Thoracic aorta (tissue), 2 donors: ENCODE measurements around the gene NTRK2. TPM values are rescaled to one million over a fixed set of nuclear protein-coding genes. Genes with fewer than 3 reads are reported as not detected.

Experiments
- ATAC-seq: fragments of 150-250 bp; one replicate; pipeline ENCODE4 v1.8.0; 2017; ENCODE audit warnings: low read depth; ENCODE audit not compliant: insufficient number of reproducible peaks, low FRiP score
- DNase-seq: peaks from one replicate; pipeline ENCODE4 v3.0.0-alpha.2; 2020; ENCODE audit warnings: low spot score
- H3K27ac ChIP-seq, 2 donors: fragments of 200-600 bp; sonication (generic); 1 replicate in 1 of 2; 2 replicates in 1 of 2; pipeline ENCODE4 v1.5.1; 2016; ENCODE audit warnings: mild to moderate bottlenecking in 2 of 2, moderate library complexity in 2 of 2
- H3K27me3 ChIP-seq: fragments of 200-600 bp; sonication (generic); replicated peaks from 2 replicates; pipeline ENCODE4 v1.6.0; 2016; ENCODE audit warnings: mild to moderate bottlenecking; ENCODE audit not compliant: insufficient read depth
- H3K36me3 ChIP-seq: fragments of 200-600 bp; sonication (generic); one replicate; pipeline ENCODE4 v1.5.1; 2016
- H3K4me1 ChIP-seq, 2 donors: fragments of 200-600 bp; sonication (generic); 1 replicate in 1 of 2; 2 replicates in 1 of 2; pipeline versions ENCODE4 v1.5.1 to v1.6.0; 2016; ENCODE audit warnings: low read depth in 2 of 2, mild to moderate bottlenecking in 1 of 2; ENCODE audit not compliant: control insufficient read depth in 1 of 2
- H3K4me3 ChIP-seq: fragments of 200-600 bp; sonication (generic); 2 replicates; pipeline ENCODE4 v1.5.1; 2016; ENCODE audit warnings: mild to moderate bottlenecking
- H3K9me3 ChIP-seq: fragments of 200-600 bp; sonication (generic); 2 replicates; pipeline ENCODE4 v1.5.1; 2016
- CTCF ChIP-seq: fragments of 200-600 bp; sonication (generic); IDR thresholded peaks from one replicate; pipeline ENCODE4 v1.5.1; 2019; ENCODE audit warnings: antibody characterized with exemption
- total RNA-seq, 2 donors: library from RNA; depleted of rRNA; stranded (reverse); fragments of >200 nt; gene quantifications; one replicate each; pipeline versions ENCODE4 v1.1.0 to v1.2.3, GENCODE V29; 2016

The NTRK2 gene
- total RNA-seq, 2 donors from 2014 or later = 12.6 to 27.9 TPM

DNA sequence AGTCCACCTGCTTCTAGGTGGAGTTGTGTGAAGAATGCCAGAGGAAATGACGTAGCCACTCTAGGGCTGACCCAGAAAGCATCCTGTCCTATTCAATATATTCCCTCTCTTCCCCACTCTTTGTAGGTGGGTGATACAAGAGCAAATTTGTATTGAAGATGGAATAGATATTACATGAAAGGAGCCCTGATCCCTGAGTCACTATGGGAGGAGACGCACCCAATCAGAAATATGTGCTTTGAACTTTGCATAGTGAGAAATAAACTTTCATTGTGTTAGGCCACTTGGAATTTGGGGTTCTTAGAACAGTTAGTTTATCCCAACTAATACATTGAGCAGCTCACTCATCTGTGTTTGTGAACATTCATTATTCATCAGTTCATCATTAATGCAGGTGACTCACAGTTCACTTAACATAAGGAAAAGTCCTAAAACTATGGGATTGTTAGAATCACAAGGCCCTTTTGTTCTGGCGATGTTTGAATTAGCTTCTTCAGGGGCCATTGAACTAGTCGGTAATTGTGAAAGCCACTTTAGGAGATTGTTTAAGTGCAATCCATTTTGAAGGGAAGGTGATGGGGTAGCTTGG, 26.9 kb upstream of the NTRK2 start:
- no peak for TF ChIP-seq CTCF
- ATAC-seq = no peak
- Histone ChIP-seq H3K27ac (no peak overlapping the region), H3K4me1 (no peaks in the 10 kb centered on the region), H3K4me3 (no peak overlapping the region), H3K36me3 (no peaks in the 10 kb centered on the region), H3K9me3 (peaks cover 6% of the 10 kb centered on the region), H3K27me3 (no peaks in the 10 kb centered on the region)
- DNase-seq = no peak

- Histone ChIP-seq H3K27ac (no peak overlapping the region), H3K36me3 (no peaks in the 10 kb centered on the region), H3K4me1 (no peaks in the 10 kb centered on the region), H3K9me3 (no peaks in the 10 kb centered on the region), H3K4me3 (no peak overlapping the region), H3K27me3 (no peaks in the 10 kb centered on the region)
- no peak for TF ChIP-seq CTCF
- ATAC-seq (no peak), DNase-seq (no peak)
Measured at GRCh38 chr9:84647699-84648098, 21.8 kb upstream of the NTRK2 start.

GRCh38 chr9:84652496-84653120, 16.9 kb upstream of the NTRK2 start:
- no peak for ATAC-seq
- no peak for DNase-seq
- H3K4me3 ChIP-seq = no peak overlapping the region
- no peak overlapping the region for H3K27ac ChIP-seq
- H3K4me1 ChIP-seq = no peaks in the 10 kb centered on the region
- H3K27me3 ChIP-seq = no peaks in the 10 kb centered on the region
- no peak for TF ChIP-seq CTCF
- H3K36me3 ChIP-seq = no peaks in the 10 kb centered on the region
- H3K9me3 ChIP-seq = no peaks in the 10 kb centered on the region

DNA sequence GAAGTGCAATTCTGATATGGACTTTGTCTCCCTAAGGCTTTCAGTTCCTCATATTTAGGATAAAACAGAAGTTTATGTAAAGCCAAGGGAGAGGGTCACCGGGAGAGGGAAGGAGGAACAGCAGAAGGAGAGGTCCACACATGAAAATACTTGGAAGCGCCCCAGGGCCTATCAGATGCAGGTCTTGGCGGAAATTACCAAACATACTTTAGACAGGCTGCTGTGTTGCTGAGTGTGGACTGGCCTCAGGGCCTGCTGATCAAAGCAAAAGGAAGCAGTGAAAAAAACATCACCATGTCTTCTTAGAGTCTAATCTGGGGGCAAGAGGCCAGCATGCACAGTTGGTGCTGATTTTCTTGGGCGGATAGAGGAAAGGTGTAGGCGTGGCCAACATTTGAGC, 14.1 kb upstream of the NTRK2 start:
- H3K36me3 ChIP-seq = no peaks in the 10 kb centered on the region
- H3K27me3 ChIP-seq = no peaks in the 10 kb centered on the region
- no peak for DNase-seq
- H3K9me3 ChIP-seq = no peaks in the 10 kb centered on the region
- TF ChIP-seq CTCF = no peak
- ATAC-seq = no peak
- no peaks in the 10 kb centered on the region for H3K4me1 ChIP-seq
- H3K4me3 ChIP-seq = no peak overlapping the region
- H3K27ac ChIP-seq = no peak overlapping the region

DNA sequence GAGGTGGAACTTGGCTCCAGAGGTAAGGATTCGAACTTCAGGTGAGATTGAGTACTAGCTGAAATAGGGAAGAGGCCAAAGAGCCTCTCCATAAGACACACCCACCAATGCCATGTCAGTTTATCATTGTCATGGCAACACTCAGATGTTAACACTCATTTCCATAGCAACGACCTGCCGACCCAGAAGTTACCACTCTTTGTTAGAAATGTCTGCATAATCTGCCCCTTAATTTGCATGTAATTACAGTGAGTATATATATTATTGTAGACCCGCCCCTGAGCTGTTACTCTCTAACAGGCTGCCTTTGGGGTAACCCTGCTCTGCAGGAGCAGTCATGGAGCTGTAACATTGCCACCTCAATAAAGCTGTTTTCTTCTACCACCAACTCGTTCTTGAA, 10.2 kb upstream of the NTRK2 start:
- Histone ChIP-seq H3K4me3 (no peak overlapping the region), H3K27ac (no peak overlapping the region), H3K9me3 (no peaks in the 10 kb centered on the region), H3K27me3 (no peaks in the 10 kb centered on the region), H3K36me3 (no peaks in the 10 kb centered on the region), H3K4me1 (no peaks in the 10 kb centered on the region)
- ATAC-seq (no peak), DNase-seq (no peak)
- no peak for TF ChIP-seq CTCF
